ENCODE measurements around the gene EXOC4. TPM values are rescaled to one million over a fixed set of nuclear protein-coding genes. Genes with fewer than 3 reads are reported as not detected.
A peak's percentile ranks its signal among the peaks of the same experiment; 100 is the strongest.

The EXOC4 gene
- total RNA-seq, 1 experiment from 2014 or later = 62.4 TPM

GRCh38 chr7:133292631-133293030 lies 39.8 kb downstream of the EXOC4 start:
- Histone ChIP-seq H3K9me3 (replicated peaks) (no peaks in the 10 kb centered on the region), H3K27ac (no peak overlapping the region), H3K4me3 (no peak overlapping the region), H3K27me3 (no peaks in the 10 kb centered on the region), H3K36me3 (peaks cover 10% of the 10 kb centered on the region), H3K4me1 (no peaks in the 10 kb centered on the region)
- no peak for DNase-seq

GRCh38 chr7:133293384-133294160 lies 40.7 kb downstream of the EXOC4 start:
- Histone ChIP-seq H3K4me3 (no peak overlapping the region), H3K27me3 (no peaks in the 10 kb centered on the region), H3K27ac (no peak overlapping the region), H3K36me3 (peaks cover 9% of the 10 kb centered on the region), H3K9me3 (replicated peaks) (no peaks in the 10 kb centered on the region), H3K4me1 (no peaks in the 10 kb centered on the region)
- no peak for DNase-seq

- no peak overlapping the region for H3K27ac ChIP-seq
Measured at GRCh38 chr7:133294234-133294633, 41.4 kb downstream of the EXOC4 start.

GRCh38 chr7:133295484-133295883 lies 42.6 kb downstream of the EXOC4 start:
- peaks cover 4% of the 10 kb centered on the region for H3K36me3 ChIP-seq
- H3K9me3 ChIP-seq (replicated peaks) = no peaks in the 10 kb centered on the region
- H3K4me3 ChIP-seq = no peak overlapping the region
- no peak overlapping the region for H3K27ac ChIP-seq
- no peak for DNase-seq
- H3K4me1 ChIP-seq = no peaks in the 10 kb centered on the region
- no peaks in the 10 kb centered on the region for H3K27me3 ChIP-seq

More at GRCh38 chr7:133294234-133294633, 41.4 kb downstream of the EXOC4 start:
- Histone ChIP-seq H3K27me3 (no peaks in the 10 kb centered on the region), H3K4me3 (no peak overlapping the region), H3K9me3 (replicated peaks) (no peaks in the 10 kb centered on the region), H3K36me3 (peaks cover 6% of the 10 kb centered on the region), H3K4me1 (no peaks in the 10 kb centered on the region)
- no peak for DNase-seq

GRCh38 chr7:133297093-133297492 lies 44.2 kb downstream of the EXOC4 start:
- Histone ChIP-seq H3K4me3 (no peak overlapping the region), H3K9me3 (replicated peaks) (no peaks in the 10 kb centered on the region), H3K27ac (no peak overlapping the region), H3K27me3 (no peaks in the 10 kb centered on the region), H3K36me3 (no peaks in the 10 kb centered on the region; the same call in 1 of the 2 replicates), H3K4me1 (no peaks in the 10 kb centered on the region; the same call in 1 of the 2 replicates)
- no peak for DNase-seq

- no peaks in the 10 kb centered on the region; the same call in 1 of the 2 replicates for H3K36me3 ChIP-seq
- H3K27me3 ChIP-seq = no peaks in the 10 kb centered on the region
- H3K27ac ChIP-seq = no peak overlapping the region
- no peaks in the 10 kb centered on the region for H3K9me3 ChIP-seq (replicated peaks)
- H3K4me3 ChIP-seq = no peak overlapping the region
- H3K4me1 ChIP-seq = no peaks in the 10 kb centered on the region; the same call in 1 of the 2 replicates
- DNase-seq = no peak
Measured at GRCh38 chr7:133298080-133298479, 45.2 kb downstream of the EXOC4 start.

GRCh38 chr7:133299676-133300075 lies 46.8 kb downstream of the EXOC4 start:
- Histone ChIP-seq H3K27ac (no peak overlapping the region), H3K36me3 (no peaks in the 10 kb centered on the region; the same call in 1 of the 2 replicates), H3K9me3 (replicated peaks) (no peaks in the 10 kb centered on the region), H3K27me3 (no peaks in the 10 kb centered on the region), H3K4me3 (no peak overlapping the region), H3K4me1 (no peaks in the 10 kb centered on the region; the same call in 1 of the 2 replicates)
- no peak for DNase-seq

- H3K4me3 ChIP-seq = no peak overlapping the region
- DNase-seq = peak; percentile 9 to 46
- H3K36me3 ChIP-seq = no peaks in the 10 kb centered on the region; the same call in 1 of the 2 replicates
- H3K27ac ChIP-seq = no peak overlapping the region
- no peaks in the 10 kb centered on the region for H3K27me3 ChIP-seq
- H3K9me3 ChIP-seq (replicated peaks) = no peaks in the 10 kb centered on the region
- H3K4me1 ChIP-seq = no peaks in the 10 kb centered on the region; the same call in 1 of the 2 replicates
Measured at GRCh38 chr7:133300088-133300487, 47.2 kb downstream of the EXOC4 start.

- Histone ChIP-seq H3K27ac (no peak overlapping the region), H3K4me1 (no peaks in the 10 kb centered on the region; the same call in 1 of the 2 replicates), H3K27me3 (no peaks in the 10 kb centered on the region), H3K4me3 (no peak overlapping the region), H3K9me3 (replicated peaks) (no peaks in the 10 kb centered on the region), H3K36me3 (no peaks in the 10 kb centered on the region)
- DNase-seq = no peak
Measured at GRCh38 chr7:133300811-133301210, 47.9 kb downstream of the EXOC4 start.

- Histone ChIP-seq H3K27me3 (no peaks in the 10 kb centered on the region), H3K4me3 (no peak overlapping the region), H3K36me3 (no peaks in the 10 kb centered on the region), H3K9me3 (replicated peaks) (no peaks in the 10 kb centered on the region), H3K4me1 (no peaks in the 10 kb centered on the region; the same call in 1 of the 2 replicates), H3K27ac (no peak overlapping the region)
- DNase-seq = no peak
Measured at GRCh38 chr7:133301444-133301843, 48.6 kb downstream of the EXOC4 start.

- no peaks in the 10 kb centered on the region for H3K9me3 ChIP-seq (replicated peaks)
- H3K4me1 ChIP-seq = no peaks in the 10 kb centered on the region; the same call in 1 of the 2 replicates
- H3K36me3 ChIP-seq = peaks cover 6% of the 10 kb centered on the region; the same call in 1 of the 2 replicates
- DNase-seq = no peak
- H3K4me3 ChIP-seq = no peak overlapping the region
- no peak overlapping the region for H3K27ac ChIP-seq
- H3K27me3 ChIP-seq = no peaks in the 10 kb centered on the region
Measured at GRCh38 chr7:133303372-133303771, 50.5 kb downstream of the EXOC4 start.

GRCh38 chr7:133303931-133304330 lies 51.1 kb downstream of the EXOC4 start:
- Histone ChIP-seq H3K4me3 (no peak overlapping the region), H3K9me3 (replicated peaks) (no peaks in the 10 kb centered on the region), H3K27ac (no peak overlapping the region), H3K27me3 (no peaks in the 10 kb centered on the region), H3K4me1 (no peaks in the 10 kb centered on the region; the same call in 1 of the 2 replicates), H3K36me3 (peaks cover 6% of the 10 kb centered on the region; the same call in 1 of the 2 replicates)
- no peak for DNase-seq

GRCh38 chr7:133309333-133309732 lies 56.5 kb downstream of the EXOC4 start:
- H3K27ac ChIP-seq = no peak overlapping the region
- H3K27me3 ChIP-seq = no peaks in the 10 kb centered on the region
- H3K4me3 ChIP-seq = no peak overlapping the region
- H3K36me3 ChIP-seq = peaks cover 6% of the 10 kb centered on the region
- H3K4me1 ChIP-seq = peaks cover 9% of the 10 kb centered on the region
- no peaks in the 10 kb centered on the region for H3K9me3 ChIP-seq (replicated peaks)
- no peak for DNase-seq

GRCh38 chr7:133310232-133310862 lies 57.5 kb downstream of the EXOC4 start:
- no peaks in the 10 kb centered on the region for H3K9me3 ChIP-seq (replicated peaks)
- no peaks in the 10 kb centered on the region for H3K27me3 ChIP-seq
- H3K4me3 ChIP-seq = no peak overlapping the region
- no peak overlapping the region for H3K27ac ChIP-seq
- H3K4me1 ChIP-seq = peaks cover 9% of the 10 kb centered on the region
- peak; percentile 64 to 81 for DNase-seq
- peaks cover 6% of the 10 kb centered on the region for H3K36me3 ChIP-seq

GRCh38 chr7:133313575-133313974 lies 60.7 kb downstream of the EXOC4 start:
- H3K4me3 ChIP-seq = no peak overlapping the region

More at GRCh38 chr7:133313575-133313974, 60.7 kb downstream of the EXOC4 start:
- Histone ChIP-seq H3K9me3 (replicated peaks) (no peaks in the 10 kb centered on the region), H3K36me3 (no peaks in the 10 kb centered on the region; the same call in none of the 2 replicates), H3K27me3 (no peaks in the 10 kb centered on the region), H3K27ac (no peak overlapping the region), H3K4me1 (peaks cover 9% of the 10 kb centered on the region)
- no peak for DNase-seq

Data from SJCRH30 (cell line).